GM19463 (cell line): ENCODE results near the gene MAML3.

Experiments used
- ATAC-seq: cut with Tn5 transposase; IDR thresholded peaks from one replicate; pipeline ENCODE4 v1.9.1; 2021; ENCODE audit warnings: mild to moderate bottlenecking, moderate library complexity; ENCODE audit not compliant: unreplicated experiment

The MAML3 gene

DNA sequence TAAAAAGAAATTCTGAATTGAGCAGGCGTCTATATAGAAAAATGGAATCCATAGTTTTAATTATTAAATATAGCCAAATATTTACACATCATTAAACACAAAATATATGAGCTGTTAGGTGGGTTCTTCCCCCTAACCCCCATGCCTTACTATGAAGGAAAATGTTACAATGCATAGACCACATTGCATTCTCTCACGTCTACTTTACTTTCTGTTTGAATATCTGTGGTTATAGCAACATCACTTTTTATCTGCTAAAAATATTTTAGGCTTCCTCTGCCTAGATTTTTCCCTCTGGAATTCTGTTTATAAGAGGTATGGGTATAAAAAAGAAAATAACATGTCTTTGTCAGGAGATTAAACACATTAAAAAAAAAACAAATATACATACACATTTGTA, 73.1 kb downstream of the MAML3 start:
- ATAC-seq, result no peak

DNA sequence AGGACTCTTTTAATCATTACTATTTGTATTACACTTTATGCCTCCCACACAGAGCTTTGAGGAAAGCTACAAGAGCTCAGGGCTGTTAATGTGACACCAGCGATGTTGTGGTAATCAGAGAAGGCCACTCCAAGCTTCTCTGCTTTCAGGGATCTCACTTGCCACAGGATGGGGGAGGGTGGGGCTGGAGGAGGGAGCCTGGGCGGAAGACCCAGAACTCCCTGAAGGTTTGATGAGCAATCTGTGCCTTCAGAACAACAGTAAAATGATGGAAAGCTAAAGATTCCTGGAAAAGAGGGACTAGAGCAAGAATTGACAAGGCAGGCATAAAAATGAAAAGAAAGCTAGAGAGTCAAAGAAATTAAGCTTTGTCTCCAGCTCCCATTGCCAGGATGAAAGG, 75.6 kb downstream of the MAML3 start:
- ATAC-seq, result no peak

DNA sequence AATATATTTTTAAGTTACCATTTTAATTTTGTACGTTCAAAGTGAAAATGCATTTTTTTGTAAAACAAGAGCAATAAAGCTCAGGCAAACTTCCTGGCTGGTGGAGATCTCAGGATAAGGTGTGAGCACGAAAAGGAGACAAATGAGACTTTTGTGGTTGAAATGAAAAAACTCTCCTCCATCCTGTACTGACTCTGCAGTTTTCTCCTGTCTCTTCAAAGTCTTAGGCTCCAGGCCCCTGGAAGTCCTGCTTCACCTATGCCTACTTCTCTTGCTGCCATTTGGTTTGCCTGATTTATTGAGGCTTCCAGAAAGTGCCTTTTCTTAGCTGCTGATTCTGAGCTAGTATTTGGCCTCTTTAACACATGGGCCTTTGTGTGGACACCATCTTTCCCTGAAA, 77.7 kb downstream of the MAML3 start:
- ATAC-seq, result no peak

DNA sequence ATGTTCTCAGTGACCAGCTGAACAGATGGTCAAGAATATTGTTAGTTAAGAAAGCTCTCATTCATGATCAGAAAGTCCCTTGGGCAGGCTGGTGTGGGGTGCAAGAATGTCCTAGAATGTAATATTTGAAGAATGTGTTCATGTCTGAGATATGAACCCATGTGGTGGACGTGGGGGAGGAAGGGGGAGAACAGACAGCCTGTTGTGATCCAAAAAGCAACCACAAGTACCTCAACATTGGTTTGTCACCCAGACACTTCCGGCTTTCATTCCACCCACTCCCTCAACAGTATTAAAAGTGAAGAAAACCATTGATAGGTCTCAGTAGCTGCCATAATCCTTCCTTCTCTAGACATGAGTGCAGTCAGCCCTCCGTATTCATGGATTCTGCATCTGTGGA, 82.2 kb downstream of the MAML3 start:
- peak; percentile 94 for ATAC-seq

DNA sequence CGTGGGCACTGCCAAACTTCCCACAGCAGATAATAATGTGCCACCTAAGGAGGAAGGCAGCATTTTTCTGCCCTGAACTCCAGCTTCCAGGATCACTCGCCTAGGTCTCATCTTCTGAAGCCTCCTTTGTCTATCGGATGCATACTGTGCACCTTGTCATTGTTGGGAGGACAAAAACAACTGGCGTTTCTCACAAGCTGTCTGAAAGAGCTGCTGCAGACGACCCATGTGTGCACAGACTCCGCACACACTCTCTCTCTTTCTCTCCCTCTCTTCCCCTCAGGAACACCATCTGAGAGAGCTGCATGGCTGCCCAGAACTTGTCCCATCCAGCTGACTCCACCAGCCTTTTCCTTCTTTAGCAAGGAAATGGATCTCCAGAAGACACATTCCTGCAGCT, 83.0 kb downstream of the MAML3 start:
- no peak for ATAC-seq

DNA sequence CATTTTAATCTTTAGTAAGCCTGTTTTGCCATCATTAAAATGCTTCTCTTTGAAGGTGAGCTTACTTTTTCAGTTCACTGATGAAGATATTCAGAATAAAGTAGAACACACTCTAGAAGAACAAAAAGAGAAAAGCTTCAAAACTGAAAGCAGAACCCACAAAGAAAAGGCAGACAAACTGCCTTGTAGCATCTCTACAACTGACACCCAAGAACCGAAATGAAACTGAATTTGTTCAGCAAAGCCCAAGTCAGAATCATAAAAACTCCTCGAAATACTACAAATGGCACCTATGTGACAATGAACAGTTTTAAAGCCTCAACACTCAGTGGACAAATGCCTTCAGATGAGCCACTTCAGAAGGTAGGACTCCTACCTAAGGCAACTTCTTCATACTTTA, 83.6 kb downstream of the MAML3 start:
- ATAC-seq, result no peak

DNA sequence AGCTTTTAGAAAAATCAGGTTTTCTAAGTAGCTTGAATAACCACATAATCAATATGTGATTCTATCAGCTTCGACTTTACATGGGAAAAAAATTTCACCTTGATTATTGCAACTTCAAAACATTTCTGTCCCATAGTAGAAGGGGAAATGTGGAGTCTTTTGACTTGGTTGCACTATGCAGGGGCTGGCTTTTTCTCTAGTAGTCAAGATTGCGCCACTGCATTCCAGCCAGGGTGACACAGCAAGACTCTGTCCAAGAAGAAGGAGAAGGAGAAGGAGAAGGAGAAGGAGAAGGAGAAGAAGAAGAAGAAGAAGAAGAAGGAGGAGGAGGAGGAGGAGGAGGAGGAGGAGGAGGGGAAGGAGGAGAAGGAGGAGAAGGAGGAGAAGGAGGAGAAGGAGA, 84.9 kb downstream of the MAML3 start:
- ATAC-seq, result no peak

DNA sequence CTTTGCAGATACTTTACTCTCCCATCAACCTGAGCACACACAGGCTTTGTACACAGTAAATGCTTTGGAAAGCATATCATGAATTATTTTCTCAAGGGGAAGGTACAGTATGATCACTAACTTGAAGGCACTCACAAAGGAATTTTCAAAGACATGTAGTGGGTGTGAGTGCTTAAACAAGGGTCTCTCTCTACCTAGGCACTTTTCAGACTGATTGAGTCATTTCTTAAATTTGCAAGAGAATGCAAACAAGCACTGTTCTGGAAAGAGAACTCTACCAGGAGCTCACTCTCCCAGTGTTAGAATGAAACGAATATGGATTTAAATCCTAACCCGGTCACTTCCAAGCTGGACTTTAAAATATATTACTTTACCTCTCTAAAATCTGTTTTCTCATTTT, 85.7 kb downstream of the MAML3 start:
- ATAC-seq, result no peak

DNA sequence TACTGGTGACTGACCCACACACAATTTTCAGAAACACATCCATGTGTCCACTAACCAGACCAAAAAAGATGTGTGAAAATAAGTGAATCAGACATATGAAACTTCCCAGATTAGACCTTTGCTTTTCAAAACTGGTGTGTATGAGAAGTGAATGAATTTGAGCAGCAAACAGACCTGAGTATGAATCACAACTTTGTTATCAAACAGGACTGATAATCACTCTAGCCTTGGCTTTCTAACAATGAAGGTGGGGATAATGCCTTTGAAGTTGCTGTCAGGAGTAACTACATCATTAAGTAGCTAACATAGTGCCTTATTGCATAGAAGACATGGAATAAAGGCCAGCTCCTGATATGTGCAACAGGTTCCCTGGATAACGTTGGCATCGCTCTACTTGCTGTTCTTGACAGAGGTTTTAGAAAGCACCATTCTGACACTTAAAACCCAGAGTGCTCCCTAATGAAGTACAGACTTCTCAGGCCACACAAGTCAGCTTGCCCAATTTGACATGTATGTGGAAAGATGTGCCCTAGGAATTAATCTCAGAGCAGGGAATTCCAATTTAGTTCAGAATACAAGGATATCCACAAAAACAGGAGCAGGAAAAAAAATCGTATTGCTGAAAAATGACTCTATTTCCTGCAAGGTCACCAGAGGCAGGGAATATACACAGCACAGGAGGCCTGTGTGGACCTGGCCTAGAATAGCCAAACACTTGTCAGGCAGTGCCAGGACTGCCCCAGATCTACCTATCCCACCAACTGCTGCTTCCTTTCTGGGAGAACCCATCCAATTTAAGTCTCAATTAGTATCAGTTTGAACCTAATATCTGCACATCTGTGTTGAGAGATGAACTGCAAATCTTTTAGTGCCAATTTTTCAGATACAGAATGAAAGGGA, 87.7 kb downstream of the MAML3 start:
- ATAC-seq, result no peak

DNA sequence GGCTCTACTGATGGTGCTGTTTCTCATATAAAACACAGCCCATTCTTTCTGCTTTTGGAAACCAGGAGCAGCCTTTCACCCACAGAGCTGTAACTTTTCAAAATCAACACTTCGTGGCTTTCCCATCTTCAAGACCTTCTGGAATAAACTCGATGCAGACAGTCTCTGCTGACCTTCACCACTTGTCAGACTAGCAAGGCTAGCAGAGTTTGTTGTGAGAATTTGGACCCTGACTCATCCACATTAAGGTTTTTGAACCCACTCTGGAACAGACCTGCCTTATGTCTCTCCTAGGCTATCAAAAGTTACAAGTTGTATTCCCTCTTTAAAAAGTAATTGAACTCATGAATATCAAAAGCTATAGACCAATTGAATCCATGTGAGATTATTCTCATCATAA, 88.6 kb downstream of the MAML3 start:
- no peak for ATAC-seq

DNA sequence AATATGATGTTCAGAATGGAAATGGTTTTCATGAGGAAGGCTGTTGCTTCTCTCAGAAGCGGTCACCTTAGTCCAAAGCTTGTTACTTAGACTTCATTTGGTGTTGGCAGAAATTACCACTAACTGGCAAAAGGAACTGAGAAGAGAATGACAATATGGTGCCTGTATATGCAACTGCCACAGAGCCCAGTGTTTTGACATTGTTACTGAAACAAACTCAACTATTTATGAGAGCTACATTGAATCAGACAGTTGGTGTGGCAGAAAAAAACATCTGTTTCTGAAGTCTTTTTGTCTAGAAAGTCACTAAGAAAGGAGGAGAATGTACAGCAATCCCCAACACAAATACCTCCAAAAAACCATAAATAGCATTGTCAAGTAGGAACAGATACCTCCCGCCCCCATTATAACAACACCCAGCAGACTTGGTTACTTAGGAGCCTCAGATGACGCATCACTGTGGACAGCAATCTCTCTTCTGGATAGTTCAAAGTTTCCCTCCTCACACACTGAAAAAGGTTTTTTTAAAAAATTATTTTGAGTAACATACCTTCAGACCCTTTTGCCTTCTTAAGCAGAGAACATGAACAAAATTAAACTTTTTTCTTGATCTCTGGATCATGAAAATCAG, 92.2 kb downstream of the MAML3 start:
- no peak for ATAC-seq

DNA sequence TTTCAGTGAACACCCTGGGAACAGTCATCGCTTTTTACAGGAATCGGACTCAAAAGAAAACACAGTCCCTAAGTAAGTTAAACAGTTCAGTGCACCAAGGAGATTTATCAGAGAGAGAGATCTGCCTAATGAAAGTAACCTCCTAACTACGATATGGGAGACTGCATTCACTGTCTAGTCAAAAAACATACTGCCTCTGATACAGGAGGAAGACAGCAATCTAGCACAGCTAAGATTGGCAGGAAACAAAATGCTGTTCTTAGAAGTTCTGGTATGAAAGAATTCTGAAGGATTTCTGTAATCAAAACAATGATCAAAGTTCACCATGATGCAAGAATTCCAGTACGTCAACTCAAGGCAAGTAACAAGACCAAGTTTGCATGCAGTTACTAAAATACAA, 92.8 kb downstream of the MAML3 start:
- ATAC-seq, result no peak

DNA sequence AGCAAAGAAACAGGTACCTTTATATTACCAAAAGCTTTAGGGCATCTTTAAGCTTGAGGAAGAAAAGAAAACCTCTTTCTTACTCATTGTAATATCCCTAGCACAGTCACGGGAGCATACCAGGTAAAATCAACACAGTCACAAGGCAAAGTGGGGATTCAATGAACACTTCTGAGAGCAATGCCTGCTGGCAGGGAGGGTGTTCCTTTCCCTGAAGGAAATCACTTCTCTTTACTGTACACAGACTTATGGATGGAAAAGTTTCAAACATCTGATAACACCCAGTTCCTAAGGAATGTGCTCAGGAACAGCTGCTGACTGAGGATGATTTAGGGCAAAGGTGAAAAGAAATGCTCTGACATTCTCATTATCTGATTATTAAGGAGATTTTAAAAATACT, 94.8 kb downstream of the MAML3 start:
- ATAC-seq, result no peak

DNA sequence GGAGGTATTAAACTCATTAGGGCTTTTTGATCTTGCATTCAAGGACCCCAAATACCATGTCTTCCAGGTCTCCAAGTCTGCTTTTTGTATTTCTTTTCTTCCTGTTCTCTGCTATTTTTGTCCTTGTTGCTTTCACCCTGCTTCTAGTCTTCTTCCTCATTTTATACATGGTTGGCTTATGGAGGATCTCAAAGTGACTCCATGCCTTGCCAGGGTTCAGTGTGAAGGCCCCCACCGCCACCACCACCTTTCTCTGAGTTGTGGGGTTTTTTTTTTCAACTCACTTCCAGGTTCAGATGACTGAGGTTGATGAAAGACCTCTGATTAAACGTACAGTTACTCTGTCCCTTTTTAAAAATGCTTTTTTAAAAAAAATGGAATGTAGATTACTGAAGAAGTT, 96.3 kb downstream of the MAML3 start:
- no peak for ATAC-seq

DNA sequence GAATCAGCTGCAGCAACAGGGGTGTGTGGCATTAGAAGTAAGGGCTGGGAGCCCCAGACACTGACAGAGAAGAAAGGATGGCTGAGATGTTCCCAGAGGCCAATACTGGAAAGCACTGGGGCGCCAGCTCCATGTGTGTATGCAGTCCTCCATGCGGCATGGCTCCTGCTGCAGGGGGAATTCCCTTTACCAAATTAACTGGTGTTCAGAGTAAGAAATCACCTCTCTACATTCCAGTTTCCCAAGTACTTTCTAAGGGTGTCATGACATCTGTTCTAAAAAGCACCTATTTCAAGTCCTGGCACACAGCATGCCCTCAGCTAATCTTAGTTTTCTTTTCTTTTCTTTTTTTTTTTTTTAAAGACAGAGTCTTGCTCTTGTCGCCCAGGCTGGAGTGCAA, 98.0 kb downstream of the MAML3 start:
- ATAC-seq, result no peak

DNA sequence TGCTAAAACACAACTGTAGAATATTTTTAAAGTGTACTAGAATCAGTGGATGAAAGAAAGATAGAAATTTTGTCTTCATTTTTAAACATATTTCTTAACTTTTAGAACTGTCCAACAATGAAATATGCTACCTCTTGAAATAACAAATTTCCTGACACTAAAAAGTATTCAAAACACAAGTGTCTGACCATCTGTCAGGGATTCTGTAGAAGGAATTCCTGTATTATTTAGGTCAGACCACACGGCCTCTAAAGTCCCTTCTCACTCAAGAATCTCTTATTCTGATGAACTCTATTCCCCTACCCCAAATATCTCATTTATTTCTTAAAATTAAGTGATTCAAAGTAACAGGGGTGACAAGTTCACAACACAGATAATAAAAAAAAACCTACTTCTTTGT, 99.1 kb downstream of the MAML3 start:
- no peak for ATAC-seq

DNA sequence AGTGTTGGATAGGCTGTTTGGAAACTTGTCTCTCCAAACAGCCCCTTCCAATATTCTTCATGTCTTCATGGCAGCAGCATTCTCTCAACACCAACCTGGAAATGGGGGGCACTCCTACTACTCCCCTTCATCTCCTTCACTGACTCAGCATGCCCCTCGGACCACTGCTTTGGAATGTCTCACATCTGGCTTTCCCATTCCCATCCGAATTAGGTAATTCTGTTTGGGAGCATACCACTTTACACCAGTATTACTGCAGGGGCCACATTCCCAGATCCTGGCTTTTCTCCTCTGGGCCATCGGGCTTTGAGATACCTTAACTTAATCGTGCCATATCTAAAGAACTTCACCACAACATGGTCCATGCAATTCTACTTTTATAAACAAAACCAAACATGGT, 100.8 kb downstream of the MAML3 start:
- ATAC-seq, result no peak

DNA sequence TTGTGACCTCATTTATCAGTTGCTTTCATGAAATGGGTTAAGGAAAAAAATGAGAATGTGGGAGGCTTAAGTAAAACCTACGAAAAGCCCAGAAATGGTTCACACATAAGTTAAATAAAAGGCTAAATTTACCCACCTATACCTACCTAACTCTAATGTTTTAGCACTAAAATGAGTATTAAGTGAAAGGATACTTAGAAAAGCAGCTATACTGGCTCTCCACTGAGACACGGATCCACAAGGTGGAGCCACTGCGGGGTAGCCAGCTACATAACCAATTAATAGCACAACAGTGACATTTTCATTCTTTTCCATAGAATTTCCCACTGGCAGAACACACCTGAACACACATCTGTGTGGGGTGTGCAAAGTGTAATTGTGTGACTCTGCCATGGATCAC, 101.9 kb downstream of the MAML3 start:
- ATAC-seq, result no peak

DNA sequence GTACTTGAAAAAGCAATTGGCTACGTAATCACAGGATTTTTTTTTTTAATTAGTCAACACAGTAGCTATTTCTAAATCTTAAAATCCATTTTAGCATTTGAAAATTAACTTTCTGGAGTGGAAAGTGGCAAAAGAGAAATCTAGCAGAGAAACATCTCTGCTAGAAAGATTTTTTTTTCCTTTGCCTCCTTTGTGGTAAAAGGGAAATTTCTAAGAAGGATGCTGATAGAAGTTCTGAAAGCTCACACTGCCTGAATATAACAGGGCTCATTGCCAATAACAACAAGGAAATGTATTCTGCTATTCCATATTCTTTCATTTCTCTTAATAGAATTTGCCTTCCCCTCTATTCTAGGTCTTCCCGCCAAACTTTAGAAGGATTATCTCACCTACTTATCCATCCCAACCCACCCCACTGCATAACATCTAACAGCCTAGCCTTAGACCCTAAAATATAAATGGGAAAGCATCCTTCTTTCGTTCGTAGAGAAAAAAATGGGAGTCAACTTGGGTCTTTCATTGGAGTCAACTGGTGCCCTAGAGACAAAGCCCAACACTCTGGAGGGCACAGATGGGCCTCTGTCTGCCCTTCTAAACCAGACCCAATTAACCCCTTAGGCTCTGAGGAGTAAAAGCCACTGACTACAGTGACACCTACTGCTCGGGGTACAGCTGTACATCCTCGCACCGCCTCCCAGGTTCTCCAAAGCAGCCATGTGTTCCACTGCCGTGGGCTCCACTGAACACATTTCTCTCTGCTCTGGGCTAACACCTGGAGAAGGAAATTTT, 103.9 kb downstream of the MAML3 start:
- ATAC-seq, result no peak

DNA sequence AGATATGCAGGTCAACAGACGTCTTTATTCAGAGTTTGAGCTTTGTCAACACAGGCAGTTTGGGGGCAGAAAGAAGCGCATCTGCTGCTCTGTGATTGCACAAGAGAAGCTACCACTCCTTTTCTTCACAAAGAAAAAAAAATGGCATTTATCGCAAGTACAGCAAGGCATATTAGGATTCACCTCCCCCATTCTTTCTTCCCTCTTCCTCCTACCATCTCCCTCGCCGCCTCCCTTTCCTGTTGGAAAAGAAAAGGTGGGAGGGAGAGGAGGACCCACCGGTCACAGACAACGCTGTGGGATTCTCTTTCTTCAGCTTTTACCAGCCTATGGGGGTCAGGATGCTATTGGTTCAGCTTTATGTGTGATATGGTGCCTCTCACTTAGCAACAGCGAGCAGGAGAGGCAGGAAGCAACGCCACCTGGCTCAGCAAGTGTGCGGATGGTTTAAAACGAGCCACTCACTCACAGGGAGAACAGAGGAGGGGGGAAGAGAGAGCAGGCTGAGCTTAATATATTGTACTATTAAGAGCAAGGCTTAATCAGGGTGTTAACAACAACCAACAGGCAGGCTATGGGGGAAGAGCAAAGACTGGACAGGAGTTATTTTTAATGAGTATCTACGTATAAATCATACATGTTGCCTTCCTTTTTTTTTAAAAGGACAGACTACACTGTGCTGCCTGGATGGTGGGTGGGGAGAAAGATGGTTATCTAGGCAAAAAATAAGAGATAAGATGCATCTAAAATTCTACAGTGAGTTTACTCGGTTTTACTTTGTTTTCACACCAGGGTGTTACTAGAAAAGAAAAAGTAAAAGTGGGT, 104.7 kb downstream of the MAML3 start:
- ATAC-seq, result no peak

DNA sequence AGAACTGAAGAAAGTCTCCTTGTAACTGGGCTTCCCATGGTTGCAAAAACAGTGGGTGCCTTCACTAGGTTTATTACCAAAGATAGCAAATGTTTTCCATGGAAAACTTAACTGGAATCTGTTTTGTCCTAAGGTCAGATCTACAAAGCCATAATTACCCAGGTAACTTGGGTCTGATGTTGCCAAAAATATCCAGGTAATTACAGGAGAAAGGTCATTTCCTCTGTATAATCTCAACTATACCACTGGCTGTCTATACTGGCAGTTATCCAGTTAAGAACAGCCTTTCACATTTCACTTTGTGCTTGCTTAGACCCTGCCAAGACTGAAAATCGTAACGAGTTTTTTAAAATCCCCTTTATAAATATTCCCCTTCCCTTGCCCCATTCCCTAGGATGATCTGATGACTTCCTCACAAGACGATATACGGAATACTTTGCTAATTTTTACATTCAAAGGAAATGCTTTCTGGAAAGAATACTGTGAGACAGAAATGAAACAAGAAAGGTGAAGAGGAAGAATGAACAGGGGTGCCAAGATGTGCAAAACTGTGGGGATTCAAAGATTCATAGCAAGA, 105.5 kb downstream of the MAML3 start:
- ATAC-seq, result no peak
